Esophagus muscularis mucosa (tissue), 3 donors: ENCODE results near the gene ODAD4.

Experiments used
- POLR2A ChIP-seq: fragments of 450-650 bp; IDR thresholded peaks from one replicate; pipeline ENCODE4 v1.6.1; 2017; ENCODE audit warnings: antibody characterized with exemption, moderate library complexity, mild to moderate bottlenecking, low read depth
- TF ChIP-seq, protein P1 (sequence below), 3 experiments: fragments of 200-600 bp in 2 of 3; fragments of 450-650 bp in 1 of 3; sonication (generic) in 2 of 3; IDR thresholded peaks; one replicate each; pipeline ENCODE4 v1.5.1; 2017 to 2019; ENCODE audit warnings: antibody characterized with exemption in 3 of 3, mild to moderate bottlenecking in 2 of 3, moderate library complexity in 1 of 3

DNA sequence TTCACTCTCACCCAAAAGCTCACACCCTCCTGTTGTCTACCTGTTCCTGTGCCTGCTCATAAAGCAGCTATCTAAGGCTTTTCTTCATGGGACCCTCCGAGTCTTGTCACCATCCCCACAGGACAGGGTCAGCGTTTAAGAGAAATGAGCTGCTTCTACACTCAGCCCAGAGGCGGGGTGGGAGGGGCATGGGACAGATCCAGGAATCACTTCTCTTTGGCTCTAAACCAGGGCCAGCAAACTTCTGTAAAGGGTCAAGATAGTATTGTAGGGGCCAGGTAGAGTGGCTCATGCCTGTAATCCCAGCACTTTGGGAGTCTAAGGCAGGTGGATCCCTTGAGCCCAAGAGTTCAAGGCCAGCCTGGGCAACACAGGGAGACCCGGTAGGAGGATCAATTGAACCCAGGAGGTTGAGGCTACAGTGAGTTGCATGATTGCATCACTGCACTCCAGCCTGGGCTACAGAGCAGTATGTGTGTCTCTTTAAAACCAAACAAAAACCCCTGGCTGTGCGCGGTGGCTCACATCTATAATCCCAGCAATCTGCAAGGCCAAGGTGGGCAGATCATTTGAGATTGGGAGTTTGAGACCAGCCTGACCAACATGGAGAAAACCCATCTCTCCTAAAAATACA lies 42.0 kb upstream of the ODAD4 start:
- TF ChIP-seq, protein P1, sequence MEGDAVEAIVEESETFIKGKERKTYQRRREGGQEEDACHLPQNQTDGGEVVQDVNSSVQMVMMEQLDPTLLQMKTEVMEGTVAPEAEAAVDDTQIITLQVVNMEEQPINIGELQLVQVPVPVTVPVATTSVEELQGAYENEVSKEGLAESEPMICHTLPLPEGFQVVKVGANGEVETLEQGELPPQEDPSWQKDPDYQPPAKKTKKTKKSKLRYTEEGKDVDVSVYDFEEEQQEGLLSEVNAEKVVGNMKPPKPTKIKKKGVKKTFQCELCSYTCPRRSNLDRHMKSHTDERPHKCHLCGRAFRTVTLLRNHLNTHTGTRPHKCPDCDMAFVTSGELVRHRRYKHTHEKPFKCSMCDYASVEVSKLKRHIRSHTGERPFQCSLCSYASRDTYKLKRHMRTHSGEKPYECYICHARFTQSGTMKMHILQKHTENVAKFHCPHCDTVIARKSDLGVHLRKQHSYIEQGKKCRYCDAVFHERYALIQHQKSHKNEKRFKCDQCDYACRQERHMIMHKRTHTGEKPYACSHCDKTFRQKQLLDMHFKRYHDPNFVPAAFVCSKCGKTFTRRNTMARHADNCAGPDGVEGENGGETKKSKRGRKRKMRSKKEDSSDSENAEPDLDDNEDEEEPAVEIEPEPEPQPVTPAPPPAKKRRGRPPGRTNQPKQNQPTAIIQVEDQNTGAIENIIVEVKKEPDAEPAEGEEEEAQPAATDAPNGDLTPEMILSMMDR (IDR thresholded peaks at IDR 0.05), result no peak
- no peak for TF ChIP-seq POLR2A
